Measurements from ENCODE around the gene CDH22.

The CDH22 gene

GRCh38 chr20:46322641-46323040 is 14.3 kb upstream of the CDH22 start:
- no peak for DNase-seq

- no peak for DNase-seq
Observed at GRCh38 chr20:46317685-46318177, 9.4 kb upstream of the CDH22 start.

GRCh38 chr20:46316984-46317684 is 8.8 kb upstream of the CDH22 start:
- DNase-seq: no peak

GRCh38 chr20:46315311-46315710 is 7.0 kb upstream of the CDH22 start:
- DNase-seq: no peak

- DNase-seq: no peak
Observed at GRCh38 chr20:46312945-46313861, 4.9 kb upstream of the CDH22 start.

GRCh38 chr20:46312075-46312944 is 4.0 kb upstream of the CDH22 start:
- DNase-seq: no peak

- DNase-seq: no peak
Observed at GRCh38 chr20:46311719-46312074, 3.4 kb upstream of the CDH22 start.

GRCh38 chr20:46311039-46311650 is 2.8 kb upstream of the CDH22 start:
- no peak for DNase-seq

- no peak for DNase-seq
Observed at GRCh38 chr20:46309945-46310344, 1.6 kb upstream of the CDH22 start.

- no peak for DNase-seq
Observed at GRCh38 chr20:46307999-46308257, 370 bp downstream of the CDH22 start.

GRCh38 chr20:46307139-46307998 is 929 bp downstream of the CDH22 start:
- DNase-seq: no peak

- no peak for DNase-seq
Observed at GRCh38 chr20:46306743-46307138, 1.6 kb downstream of the CDH22 start.

GRCh38 chr20:46305973-46306360 is 2.3 kb downstream of the CDH22 start:
- no peak for DNase-seq

GRCh38 chr20:46305331-46305972 is 2.8 kb downstream of the CDH22 start:
- no peak for DNase-seq

GRCh38 chr20:46304852-46305251 is 3.4 kb downstream of the CDH22 start:
- no peak for DNase-seq

- no peak for DNase-seq
Observed at GRCh38 chr20:46304361-46304760, 3.9 kb downstream of the CDH22 start.

- DNase-seq: no peak
Observed at GRCh38 chr20:46303176-46303956, 4.9 kb downstream of the CDH22 start.

- DNase-seq: no peak
Observed at GRCh38 chr20:46302106-46302505, 6.2 kb downstream of the CDH22 start.

- no peak for DNase-seq
Observed at GRCh38 chr20:46300281-46300680, 8.0 kb downstream of the CDH22 start.

- DNase-seq: no peak
Observed at GRCh38 chr20:46299078-46299477, 9.2 kb downstream of the CDH22 start.

- DNase-seq: no peak
Observed at GRCh38 chr20:46298374-46298773, 9.9 kb downstream of the CDH22 start.

All from NK-92 treated with Interleukin-12 subunit alpha and Interleukin-12 subunit beta, amount 100 ng/mL, for 24 hours (cell line).